NCI-H1436 treated with DMSO at 0.1 percent for 48 hours (cell line): ENCODE data around the gene PSMB5.

ENCODE experiments used
- DNase-seq: peaks from one replicate; lab custom pipeline; 2025; lab: John Stamatoyannopoulos, UW

Gene PSMB5

DNA sequence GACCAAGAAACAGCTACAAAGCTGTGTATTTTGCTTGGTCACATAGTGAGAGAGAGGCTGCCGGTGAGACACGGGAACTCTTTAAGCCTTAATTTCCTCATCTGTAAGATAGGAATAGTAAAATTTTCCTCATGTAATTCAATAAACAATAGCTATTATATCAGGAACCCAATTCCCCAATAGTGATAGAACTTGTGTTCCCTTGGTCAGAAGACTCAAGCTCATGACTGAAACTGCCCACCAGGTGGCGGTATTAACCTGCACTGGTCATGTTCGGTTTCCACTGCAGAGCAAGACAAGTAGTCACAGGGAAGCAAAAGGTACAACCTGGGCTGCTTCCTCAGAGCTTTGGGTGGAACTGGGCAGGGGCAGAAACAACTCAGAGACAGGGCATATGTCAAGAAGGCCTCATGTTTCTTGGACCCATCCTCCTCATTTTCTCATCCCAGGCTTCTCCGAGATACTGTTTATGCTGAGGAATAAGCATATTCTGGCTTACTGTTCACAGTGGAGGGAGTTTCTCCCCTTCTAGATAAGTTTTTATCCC lies 48.1 kb downstream of the PSMB5 start:
- DNase-seq = peak; percentile 18

DNA sequence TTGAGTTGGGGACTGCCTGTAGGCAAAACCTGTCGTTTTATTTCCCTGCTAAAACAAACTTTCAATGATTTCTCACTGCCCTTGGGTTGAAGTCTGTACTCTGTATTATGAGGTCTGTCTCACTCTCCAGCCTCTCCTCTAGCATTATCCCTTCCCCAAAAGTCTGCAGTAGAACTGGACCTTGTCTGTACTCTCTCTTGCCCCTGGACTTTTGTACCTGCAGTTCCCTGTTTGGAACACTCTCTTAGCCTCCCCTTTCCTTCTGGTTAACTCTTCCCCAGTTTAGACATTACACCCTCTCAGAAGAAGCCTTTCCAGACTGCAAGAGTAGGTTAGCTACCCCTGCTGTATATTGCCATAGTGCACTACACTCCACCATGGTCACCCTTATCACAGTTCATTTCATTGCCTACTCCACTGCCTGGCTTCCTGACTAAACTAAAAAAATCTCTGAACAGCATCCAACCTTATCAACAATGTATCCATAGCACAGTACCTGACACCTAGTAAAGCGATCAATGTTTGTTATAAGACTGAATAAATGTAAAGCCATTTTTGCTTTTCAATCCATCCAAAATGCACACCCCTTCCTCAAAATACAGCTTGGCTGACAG lies 48.7 kb downstream of the PSMB5 start:
- DNase-seq = no peak

DNA sequence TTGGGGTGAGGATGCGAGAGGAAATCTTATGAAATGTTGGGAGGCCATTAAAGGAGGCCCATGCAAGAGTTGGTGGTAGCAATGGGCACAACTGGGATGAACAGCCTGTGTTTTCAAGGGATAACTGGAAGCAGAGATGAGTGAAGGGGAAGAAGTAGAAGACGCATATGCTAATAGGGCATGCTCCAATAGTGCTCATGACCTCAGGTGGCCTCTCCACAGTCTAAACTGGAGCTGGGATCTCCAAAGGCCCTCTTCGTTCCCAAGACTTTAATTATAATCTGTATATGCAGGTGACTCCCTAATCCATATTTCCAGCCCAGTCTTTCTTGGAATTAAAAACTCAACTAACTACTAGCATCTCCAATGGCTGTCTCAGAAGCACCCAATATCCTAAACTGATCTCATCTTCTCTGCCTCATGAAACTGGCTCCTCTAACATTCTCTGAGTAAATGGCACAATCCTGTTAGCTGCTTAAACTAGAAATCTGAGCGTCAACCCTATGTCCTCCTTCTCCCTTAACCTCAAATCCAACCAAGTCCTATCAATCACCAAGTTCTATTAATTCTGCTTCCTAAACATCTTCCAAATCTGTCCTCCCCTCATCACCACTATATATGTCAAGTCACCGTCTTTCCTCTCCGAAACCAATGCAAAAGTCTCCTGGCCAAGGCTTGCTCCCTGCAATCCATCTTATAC lies 49.6 kb downstream of the PSMB5 start:
- DNase-seq = no peak

DNA sequence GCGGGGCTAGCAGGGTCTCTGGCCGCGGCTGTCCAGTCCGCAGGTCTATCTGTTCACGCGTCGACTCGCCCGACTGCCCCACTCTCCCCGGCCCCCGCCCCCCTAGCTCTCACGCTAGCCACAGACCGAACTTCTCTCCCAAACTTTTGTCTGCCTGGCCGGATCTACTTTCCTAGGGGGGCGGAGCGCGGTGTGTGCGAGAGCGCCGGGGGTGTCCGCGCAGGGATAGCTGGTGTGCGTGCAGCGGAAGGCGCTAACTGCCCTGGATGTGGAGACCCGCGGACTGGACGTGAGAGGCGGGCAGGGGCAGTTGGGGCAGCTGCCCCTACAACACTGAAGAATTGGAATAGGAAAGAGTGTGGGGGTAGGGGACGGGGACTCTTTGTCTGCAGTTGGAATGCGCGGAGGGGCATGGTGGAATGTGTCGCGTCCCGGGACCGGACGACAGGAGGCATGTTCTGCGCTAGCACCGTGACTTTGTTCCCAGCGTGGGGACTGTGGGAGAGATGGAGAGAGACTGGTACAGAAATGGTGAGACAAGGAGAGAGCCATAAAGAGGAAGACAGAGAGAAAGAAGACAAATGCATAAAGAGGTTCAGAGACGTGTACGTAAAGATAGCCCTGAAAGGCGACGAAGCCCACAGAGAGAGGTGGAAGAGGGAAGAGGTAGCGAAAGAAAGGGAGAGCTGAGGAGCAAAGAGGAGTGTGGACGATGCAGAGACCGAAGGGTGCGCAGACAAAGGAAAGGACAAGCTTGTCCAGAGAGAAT lies 52.0 kb downstream of the PSMB5 start, which contains the start of gene AJUBA:
TSS of gene AJUBA (minus strand) at position 75 of the 769 bp plus-strand sequence. CDS start 285 bp downstream, outside the sequence.
- DNase-seq = no peak

GRCh38 chr14:22981876-22982476 lies 52.7 kb downstream of the PSMB5 start:
- no peak for DNase-seq

DNA sequence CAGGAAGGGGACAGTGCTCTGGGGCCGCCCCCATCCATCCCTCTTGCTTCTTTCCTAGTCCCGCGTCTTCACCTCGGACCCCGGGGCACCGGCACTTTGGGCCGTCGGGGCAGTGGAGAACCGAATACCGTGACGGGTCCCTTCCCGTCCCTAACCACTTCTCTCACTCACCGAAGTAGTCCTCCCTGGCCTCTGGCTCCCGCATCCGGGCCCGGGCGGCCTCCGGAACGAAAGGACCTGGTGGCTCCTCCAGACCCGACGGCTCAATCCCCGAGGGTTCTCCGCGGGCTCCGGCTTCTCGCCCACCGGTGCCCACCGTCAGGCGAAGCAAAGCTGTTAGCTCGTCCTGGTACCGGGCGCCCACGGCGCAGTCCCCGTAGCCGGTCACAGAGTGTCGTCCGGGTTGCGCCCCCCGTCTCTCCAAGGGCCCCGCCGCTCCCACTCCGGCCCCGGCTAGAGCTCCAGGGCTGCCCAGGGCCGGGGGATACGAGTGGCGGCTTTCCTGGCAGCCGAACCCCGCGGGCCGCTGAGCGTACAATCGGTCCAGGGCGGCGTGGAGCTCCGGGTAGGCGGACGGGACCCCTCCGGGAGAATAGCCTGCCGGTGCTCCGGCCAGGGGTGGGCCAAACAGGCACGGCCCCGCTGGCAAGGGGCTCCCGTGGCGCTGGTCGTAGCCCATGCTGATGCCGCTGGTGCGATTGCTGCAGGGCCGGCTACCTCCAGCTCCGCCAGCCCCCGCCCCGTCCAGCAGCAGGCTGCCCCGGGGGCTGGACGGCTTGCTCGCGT lies 53.4 kb downstream of the PSMB5 start:
- no peak for DNase-seq

- DNase-seq = no peak
Measured at GRCh38 chr14:22980672-22981089, 54.0 kb downstream of the PSMB5 start.

- DNase-seq = no peak
Measured at GRCh38 chr14:22979748-22980392, 54.8 kb downstream of the PSMB5 start.

- no peak for DNase-seq
Measured at GRCh38 chr14:22978981-22979671, 55.6 kb downstream of the PSMB5 start.

- no peak for DNase-seq
Measured at GRCh38 chr14:22978487-22978837, 56.2 kb downstream of the PSMB5 start.

DNA sequence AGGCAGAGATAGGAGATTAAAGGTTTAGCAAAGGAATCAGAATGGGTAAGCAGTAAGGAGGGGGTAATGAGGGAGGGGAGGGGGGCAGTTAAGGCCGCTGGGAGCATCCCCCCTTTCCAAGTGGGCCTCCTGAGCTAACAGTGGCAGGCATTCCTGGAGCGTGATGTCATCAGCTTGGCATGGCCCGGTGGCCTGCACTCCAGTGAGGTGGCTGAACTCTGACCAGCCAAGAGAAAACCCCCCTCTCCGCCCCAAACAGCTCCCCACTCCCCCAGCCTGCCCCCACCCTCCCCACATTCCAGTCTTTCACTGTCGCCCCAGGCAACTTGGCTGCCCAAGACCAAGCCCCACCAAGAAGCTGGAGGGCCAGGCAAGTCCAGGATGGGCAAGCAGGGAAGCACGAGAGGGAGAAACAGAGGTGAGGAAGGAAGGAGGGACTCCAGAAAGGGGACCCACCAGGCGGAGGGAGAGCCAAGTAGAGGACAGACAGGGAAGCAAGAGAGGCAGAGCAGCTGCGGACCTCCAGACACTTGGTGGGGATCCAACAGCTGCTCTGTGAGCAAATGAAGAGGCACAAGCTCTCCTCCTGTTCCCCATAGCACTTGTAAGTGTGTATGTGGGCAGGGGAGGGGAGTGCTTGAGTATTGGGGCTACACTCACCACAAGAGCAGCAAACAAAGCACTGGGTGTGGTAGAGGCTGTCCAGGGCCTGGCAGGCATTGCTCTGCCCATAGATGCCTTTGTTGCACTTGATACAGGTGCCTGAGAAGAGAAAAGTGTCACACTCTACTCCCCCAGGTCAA lies 56.8 kb downstream of the PSMB5 start:
- no peak for DNase-seq

- DNase-seq = no peak
Measured at GRCh38 chr14:22977434-22977683, 57.3 kb downstream of the PSMB5 start.

DNA sequence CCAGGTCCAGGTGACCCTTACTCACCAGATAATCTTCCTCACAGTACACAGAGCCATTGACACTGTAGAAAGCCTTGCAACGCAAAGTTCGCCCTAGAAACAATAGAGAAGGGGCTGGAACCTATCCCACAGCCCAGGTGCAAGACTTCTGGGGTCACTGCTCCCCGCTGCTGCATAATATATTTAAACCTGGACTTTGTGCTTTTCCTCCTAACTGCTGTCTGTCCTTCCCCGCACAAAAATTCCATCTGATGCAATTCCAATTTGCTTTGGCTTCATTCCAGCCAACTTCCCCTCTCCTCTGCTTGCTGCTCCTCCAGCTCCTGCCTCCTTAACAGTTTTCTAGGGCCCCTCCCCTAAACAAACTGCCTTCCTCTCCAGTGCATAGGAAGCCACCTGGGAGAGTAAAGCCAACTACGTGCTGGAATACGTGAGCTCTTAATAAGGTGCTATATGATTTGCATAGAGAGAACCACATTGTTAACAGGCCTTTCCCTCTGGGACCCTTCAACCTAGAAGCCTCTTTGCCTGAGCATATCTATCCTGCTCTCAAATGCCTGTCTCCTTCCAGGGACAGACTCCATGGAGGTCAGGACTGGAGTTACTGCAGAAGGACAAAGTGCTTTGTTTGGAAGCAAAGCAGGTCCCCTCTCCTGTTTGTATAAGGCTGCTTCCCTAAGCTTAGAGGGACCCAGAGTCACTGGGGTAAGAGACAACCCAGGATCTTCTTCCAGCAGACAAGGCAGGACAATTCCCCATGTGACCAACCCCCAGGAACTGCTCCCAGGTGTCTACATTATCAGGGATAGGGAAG lies 57.9 kb downstream of the PSMB5 start:
- DNase-seq = peak; percentile 32
